NCI-H1694 (cell line): ENCODE data around the gene MYL11.

ENCODE experiments used
- DNase-seq: peaks from one replicate; lab custom pipeline; 2025; lab: John Stamatoyannopoulos, UW

MYL11 gene

DNA sequence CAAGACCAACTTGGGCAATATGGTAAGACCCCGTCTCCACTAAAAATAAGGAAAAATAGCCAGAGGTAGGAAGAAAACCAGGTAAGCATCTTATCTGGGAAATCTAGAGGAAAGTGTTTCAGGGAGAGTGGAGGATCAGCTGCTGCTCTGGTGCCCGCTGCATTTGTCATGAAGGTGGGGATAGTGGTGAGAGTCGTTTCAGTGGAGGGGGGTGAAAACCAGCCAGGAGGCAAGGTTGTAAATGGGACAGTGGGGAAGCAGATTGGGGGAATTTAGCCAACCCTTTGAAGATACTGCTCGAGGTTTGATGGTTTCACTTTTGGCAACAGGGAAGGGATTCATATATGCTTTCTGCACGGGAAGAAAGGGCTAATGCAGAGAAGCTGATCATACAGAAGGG is 46.4 kb downstream of the MYL11 start:
- no peak for DNase-seq
